ENCODE data around the gene ZNF575.

GRCh38 chr19:43526884-43527859, 5.8 kb upstream of the ZNF575 start, which contains the start of gene ETHE1:
- TF ChIP-seq, protein P1, sequence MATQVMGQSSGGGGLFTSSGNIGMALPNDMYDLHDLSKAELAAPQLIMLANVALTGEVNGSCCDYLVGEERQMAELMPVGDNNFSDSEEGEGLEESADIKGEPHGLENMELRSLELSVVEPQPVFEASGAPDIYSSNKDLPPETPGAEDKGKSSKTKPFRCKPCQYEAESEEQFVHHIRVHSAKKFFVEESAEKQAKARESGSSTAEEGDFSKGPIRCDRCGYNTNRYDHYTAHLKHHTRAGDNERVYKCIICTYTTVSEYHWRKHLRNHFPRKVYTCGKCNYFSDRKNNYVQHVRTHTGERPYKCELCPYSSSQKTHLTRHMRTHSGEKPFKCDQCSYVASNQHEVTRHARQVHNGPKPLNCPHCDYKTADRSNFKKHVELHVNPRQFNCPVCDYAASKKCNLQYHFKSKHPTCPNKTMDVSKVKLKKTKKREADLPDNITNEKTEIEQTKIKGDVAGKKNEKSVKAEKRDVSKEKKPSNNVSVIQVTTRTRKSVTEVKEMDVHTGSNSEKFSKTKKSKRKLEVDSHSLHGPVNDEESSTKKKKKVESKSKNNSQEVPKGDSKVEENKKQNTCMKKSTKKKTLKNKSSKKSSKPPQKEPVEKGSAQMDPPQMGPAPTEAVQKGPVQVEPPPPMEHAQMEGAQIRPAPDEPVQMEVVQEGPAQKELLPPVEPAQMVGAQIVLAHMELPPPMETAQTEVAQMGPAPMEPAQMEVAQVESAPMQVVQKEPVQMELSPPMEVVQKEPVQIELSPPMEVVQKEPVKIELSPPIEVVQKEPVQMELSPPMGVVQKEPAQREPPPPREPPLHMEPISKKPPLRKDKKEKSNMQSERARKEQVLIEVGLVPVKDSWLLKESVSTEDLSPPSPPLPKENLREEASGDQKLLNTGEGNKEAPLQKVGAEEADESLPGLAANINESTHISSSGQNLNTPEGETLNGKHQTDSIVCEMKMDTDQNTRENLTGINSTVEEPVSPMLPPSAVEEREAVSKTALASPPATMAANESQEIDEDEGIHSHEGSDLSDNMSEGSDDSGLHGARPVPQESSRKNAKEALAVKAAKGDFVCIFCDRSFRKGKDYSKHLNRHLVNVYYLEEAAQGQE (IDR thresholded peaks at IDR 0.05; ENCODE audit: unreplicated experiment), result no peak
- no peak for TF ChIP-seq CTCF (conservative IDR thresholded peaks at IDR 0.05; ENCODE audit: low read depth in 2 of 2)
- peak; percentile 90 for TF ChIP-seq POLR2AphosphoS5 (IDR thresholded peaks at IDR 0.05; ENCODE audit: low read depth)
- 0 out of 2 replicates have a peak, but pooled peaks have one; percentile 10 for TF ChIP-seq CREB1 (CRISPR knock-in tag; IDR thresholded peaks at IDR 0.05; ENCODE audit: low read depth)
- no peak for TF ChIP-seq JUNB (IDR thresholded peaks at IDR 0.05; ENCODE audit: unreplicated experiment)
- TF ChIP-seq EZH2phosphoT487 (IDR thresholded peaks at IDR 0.05; ENCODE audit: unreplicated experiment), result no peak
- TF ChIP-seq ZNF331 (CRISPR knock-in tag; IDR thresholded peaks at IDR 0.05; ENCODE audit: low read depth), result no peak
- TF ChIP-seq EZH2 (IDR thresholded peaks at IDR 0.05; ENCODE audit: low read depth, unreplicated experiment), result peak; percentile 7

Data from GM23338 (cell line).